NCI-H1105 treated with DMSO at 0.1 percent for 48 hours (cell line): Measurements from ENCODE around the gene ABTB1.
"Not testable (repeated sequence)": the region's sequence is repeated elsewhere in the genome, so short reads cannot be mapped to it uniquely, and the experiment has no call there.

Experiments used
- DNase-seq: peaks from one replicate; lab custom pipeline; 2025; lab: John Stamatoyannopoulos, UW

The ABTB1 gene

GRCh38 chr3:127704840-127705239, 32.1 kb downstream of the ABTB1 start:
- not testable (repeated sequence) for DNase-seq

GRCh38 chr3:127706312-127706711, 33.6 kb downstream of the ABTB1 start:
- DNase-seq, result no peak

- no peak for DNase-seq
Observed at GRCh38 chr3:127706785-127707351, 34.1 kb downstream of the ABTB1 start.

GRCh38 chr3:127707851-127708411, 35.2 kb downstream of the ABTB1 start:
- DNase-seq, result no peak

DNA sequence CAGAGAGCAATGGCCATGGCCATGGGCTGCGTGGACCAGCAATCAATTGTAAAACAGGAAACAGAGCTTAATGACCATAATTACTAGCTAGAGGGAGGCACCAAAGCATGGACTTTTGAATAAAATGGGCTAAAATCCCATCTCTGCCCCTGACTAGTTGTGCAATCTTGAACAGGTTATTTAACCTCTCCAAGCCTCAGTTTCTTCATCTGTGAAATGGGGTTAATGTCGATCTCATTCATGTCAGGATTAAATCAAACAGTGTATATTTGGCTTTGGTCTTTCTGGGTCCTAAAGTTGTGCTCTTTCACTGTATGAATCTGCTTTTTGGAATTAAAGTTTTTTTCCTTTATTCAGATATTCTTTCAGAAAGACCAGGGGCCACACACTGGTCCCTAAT, 36.1 kb downstream of the ABTB1 start:
- DNase-seq, result no peak

DNA sequence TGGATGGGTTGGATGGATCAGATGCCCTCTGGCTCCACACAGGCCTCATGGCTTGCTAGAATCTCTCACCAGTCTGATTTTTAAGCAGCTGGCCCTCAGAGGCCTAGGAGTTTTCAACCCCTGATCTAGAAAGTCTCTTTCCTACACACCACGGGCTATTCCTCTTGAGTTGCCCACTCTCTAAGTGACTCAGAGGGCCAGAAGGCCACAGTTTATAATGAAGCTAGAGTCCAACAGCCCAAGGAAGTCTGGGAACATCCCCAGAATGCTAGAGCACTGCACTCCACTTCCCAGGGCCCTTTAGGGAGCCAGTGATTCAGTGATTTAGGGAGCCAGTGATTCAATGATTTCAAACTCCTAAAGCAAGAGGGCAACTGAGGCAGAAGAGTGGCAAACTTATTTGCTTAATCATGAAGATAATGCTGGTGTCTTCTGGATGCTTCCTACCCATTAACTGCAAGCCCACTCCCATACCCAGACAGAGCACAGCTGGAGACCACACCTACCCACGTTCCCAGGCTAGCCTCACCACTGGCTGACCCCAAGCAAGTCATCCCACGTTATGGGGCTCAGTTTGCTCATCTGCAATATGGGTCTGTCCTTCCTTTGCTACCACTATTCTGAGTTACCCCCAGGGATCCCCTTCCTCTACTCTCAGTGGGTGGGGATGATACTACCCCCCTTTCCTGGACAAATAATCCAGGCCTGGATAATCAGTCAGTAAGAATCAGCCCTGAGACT, 36.7 kb downstream of the ABTB1 start:
- no peak for DNase-seq

GRCh38 chr3:127710155-127710941, 37.6 kb downstream of the ABTB1 start:
- peak; percentile 26 for DNase-seq

DNA sequence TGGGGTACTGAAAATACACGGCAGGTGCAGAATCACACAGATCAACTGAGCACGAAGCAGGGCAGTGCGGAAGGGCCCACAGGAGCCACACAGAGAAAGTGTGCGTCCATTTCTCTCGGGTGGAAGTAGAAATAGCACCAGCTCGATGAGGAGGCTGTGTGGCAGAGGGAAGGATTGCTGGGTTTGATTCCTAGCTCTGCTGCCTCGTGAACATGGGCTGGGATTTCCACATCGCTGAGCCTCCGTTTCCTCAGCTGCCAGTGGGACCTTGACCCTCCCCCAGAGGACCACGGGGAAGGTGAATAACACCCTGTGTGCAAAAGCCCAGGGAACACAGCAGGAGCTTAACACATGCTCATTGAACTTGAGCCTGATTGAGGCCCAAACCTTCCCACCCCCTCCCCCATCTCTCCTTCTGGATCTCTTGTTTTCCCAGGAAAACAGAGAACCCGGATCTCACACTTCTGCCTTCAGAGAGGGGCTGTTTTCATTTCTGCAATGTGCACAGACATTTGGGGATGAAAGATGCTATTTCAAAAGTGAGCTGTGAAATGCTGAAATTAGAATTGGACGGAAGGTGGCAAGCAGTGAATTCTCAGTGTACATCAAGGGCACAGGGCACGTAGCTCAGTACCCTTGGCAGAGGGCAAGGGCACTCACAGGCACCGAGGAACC, 38.4 kb downstream of the ABTB1 start:
- no peak for DNase-seq

- no peak for DNase-seq
Observed at GRCh38 chr3:127711896-127712295, 39.1 kb downstream of the ABTB1 start.

DNA sequence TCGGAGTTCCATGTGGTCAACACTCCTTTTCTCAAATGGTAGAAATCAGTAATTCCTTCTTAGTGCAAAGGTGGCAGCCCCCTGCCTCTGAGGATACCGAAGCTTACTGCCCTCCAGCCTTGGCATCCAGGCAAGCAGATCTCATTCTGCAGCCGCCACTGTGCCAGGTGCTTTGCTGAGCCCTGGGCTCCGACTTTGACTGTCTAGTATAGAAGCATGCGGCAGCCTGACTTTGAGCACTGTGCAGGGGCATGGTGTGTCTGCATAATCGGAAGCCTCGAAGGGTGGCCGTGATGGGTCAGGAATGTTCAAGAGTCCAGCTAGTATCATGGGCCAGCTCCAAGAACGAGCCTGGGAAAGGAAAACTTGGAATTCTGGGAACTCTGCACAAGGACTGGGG, 39.7 kb downstream of the ABTB1 start:
- DNase-seq, result no peak

DNA sequence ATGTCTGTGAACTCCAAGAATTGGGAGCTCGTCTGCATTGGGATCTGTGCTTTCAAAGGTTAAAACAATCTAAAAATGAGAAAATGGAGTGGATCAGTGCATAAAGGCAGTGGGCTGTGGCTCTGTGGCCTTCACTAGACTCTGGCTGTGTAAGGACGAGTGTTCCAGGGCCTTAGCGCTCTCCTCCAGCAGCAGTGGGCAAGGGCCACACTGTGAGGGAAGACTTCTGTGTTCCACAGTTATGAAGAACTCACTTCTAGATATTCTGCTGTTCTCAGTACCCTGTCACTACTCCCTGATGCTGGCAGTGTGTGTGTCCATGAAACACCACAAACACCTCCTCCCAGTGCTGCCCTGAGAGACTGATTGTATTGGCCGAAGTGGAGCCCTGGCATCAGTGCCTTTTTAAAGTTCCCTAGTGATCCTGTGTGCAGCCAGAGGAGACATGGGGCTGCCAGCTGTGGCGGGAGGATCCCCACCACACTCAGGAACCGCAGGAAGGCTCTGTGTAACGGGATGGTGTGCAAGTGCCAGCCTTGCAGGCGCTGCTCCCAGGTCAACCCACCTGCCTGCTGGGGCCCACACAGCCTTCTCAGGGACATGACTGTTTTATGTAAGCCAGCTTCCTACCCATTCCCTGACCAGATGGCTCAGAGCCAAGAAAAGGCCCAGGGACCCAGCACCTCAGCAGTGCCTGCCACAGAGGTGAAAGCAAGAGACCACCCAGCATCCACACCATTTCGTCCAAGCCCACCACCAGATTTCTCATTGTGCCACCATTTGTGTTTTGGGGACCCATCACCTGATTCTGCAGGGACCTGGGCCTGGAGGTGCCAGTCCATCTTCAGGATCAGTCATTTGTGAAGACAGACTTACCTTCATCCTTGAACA, 40.4 kb downstream of the ABTB1 start:
- DNase-seq, result no peak

- DNase-seq, result no peak
Observed at GRCh38 chr3:127714125-127714571, 41.4 kb downstream of the ABTB1 start.

GRCh38 chr3:127714866-127715265, 42.1 kb downstream of the ABTB1 start:
- no peak for DNase-seq

DNA sequence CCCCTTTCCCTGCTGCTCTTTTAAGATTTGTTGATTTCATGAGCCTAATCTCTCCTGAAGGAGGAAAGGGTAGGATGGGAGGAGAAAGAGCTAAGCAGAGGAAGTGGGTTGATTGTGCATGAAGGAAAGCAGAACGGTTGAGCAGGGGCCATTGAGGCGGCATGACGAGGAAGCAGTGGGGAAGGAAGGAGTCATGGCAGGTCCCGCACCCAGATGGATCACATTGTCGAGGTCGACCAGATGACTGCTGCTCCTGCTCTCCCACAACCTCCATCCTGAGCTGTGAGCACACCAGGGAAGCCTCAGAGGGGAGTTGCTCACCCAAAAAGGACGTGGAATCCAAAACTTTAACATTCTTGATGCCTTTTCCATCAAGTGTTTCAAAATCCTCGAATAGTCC, 42.8 kb downstream of the ABTB1 start:
- DNase-seq, result no peak

DNA sequence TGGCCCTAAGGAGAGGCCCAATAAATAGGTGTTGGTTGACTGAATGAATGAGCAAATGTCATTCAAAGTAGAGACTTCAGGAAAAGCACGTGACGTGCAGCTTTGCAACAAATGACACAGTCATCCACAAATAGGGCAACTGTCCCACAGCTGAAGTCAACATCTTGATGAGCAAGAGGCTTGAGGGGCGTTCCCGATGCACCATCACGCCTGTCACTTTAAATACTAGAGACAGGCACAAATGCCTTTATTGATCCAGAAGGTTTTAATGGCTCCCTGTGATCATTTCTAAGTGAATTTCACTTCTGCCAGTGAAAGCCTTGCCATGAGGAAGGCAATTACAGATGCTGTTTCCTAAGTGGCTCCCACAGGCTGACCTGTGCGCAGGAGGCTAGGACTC, 43.6 kb downstream of the ABTB1 start:
- DNase-seq, result no peak

DNA sequence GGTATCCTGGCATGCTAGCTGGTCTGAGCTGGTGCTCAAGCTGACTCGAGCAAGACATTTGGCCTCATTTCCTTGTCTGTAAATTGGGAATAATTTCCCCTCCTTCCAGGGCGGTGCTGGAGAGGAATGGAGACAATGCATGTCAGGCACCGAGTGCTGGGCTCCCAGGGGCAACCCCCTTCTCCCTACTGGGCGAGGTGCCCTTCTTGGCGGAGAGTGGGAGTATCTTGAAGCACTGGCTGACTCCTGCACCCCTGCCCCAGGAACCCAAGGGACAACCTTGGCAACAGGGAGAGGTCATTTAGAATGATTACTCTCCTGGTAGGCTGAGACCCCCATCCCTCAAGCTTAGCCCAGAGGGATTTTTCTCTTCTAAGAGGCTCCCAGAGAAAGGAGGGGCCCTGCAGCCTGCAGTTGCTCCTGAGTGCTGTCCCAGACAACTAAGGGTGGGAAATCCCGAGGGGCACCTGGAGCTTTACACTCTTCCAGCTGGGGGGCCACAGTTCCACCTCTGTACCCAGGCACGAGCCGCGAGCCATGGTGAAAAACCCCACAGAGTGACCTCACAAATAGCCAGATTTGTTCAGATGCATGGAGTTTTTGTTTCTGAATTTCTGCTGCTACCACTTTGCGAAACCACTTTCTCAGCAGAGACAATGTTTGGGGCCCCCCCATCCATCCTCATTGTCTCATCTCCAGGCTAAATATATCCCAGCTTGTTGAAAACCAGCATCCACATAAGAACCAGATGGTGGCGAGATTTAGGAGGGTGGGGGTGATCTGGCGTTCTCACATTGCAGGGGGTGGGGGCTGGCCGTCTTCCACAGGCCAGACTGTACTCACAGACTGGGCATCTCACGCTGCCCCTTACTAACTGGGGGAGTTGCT, 44.8 kb downstream of the ABTB1 start:
- DNase-seq, result no peak

DNA sequence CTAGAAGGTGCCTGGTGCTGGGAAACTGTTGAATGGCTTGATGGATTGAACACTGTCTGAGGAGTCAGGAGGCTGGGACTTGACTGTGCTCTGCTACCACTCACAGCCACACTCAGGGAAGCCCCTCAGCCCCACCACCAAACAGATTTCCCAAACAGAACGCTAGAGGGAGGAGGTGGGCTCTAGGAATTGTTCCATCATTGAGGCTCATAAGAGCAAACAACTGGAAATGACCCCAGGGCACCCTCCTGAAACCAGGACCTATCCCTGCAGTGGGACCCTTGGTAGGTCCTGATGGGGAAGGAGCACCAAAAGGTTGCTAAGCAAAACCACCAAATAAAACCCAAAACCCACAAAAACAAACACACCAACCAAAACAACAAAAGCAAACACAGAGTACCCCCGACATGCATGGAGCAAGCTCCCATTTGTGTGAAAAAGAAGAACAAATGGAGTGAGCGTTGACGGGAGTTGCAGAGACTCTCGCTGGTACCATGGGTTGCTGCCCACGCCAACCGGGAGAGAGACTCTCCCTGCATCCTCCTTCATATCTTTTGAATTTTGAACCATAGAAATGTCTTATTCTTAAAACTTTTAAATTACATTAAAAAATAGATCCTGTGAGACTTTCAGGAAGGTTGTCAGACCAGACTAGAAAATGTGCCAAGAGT, 45.6 kb downstream of the ABTB1 start:
- DNase-seq, result no peak

DNA sequence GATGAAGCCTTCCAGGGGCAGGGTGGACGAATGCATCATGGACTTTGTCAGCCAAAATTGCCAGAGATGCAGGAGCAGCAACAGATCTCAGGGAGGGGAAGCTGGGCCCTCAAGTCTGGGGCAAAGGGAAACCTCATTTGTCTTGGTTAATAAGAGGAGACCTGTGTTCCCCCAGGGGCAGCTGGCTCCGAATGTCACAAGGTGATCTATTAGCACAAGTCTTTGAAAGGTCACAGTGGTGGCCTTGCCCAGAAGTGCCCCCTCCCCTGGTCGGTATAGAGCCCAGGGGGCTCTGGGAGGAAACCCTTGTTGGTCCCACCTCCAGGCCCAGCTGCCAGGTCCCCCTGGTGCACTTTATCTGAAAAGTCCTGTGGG, 46.2 kb downstream of the ABTB1 start:
- no peak for DNase-seq

- no peak for DNase-seq
Observed at GRCh38 chr3:127719369-127719768, 46.6 kb downstream of the ABTB1 start.
